ENCODE results near the gene PPP1R12B.
"Not testable (repeated sequence)": the region's sequence is repeated elsewhere in the genome, so short reads cannot be mapped to it uniquely, and the experiment has no call there.

PPP1R12B gene

DNA sequence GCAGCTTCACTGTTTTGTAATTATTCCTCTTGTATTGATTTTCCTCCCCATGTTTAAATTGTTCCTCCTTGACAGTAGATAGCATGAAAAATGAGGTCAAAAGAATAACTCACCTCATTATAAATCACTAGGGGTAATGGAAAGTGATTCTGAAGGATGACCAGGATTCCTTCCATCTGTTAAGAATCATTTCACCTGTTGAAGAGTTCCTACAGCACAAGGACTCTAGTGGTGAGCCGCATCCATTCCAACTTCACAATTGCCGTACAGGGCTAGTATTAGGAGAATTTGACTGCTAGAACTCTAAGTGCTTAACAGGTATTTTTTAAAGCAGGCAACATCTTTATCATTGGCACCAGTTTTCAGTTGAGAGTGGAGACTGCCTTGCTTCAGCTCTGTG is 13.7 kb downstream of the PPP1R12B start:
- Mint-ChIP-seq H3K9me3 (no peaks in the 10 kb centered on the region), H3K36me3 (ENCODE audit: low read depth) (no peaks in the 10 kb centered on the region), H3K4me1 (peaks cover 5% of the 10 kb centered on the region), H3K27me3 (ENCODE audit: low read depth, poor library complexity) (peaks cover 3% of the 10 kb centered on the region), H3K4me3 (no peak overlapping the region), H3K27ac (no peak overlapping the region)
- TF ChIP-seq, protein P1, sequence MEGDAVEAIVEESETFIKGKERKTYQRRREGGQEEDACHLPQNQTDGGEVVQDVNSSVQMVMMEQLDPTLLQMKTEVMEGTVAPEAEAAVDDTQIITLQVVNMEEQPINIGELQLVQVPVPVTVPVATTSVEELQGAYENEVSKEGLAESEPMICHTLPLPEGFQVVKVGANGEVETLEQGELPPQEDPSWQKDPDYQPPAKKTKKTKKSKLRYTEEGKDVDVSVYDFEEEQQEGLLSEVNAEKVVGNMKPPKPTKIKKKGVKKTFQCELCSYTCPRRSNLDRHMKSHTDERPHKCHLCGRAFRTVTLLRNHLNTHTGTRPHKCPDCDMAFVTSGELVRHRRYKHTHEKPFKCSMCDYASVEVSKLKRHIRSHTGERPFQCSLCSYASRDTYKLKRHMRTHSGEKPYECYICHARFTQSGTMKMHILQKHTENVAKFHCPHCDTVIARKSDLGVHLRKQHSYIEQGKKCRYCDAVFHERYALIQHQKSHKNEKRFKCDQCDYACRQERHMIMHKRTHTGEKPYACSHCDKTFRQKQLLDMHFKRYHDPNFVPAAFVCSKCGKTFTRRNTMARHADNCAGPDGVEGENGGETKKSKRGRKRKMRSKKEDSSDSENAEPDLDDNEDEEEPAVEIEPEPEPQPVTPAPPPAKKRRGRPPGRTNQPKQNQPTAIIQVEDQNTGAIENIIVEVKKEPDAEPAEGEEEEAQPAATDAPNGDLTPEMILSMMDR (IDR thresholded peaks at IDR 0.05), result no peak
- no peak for DNase-seq

DNA sequence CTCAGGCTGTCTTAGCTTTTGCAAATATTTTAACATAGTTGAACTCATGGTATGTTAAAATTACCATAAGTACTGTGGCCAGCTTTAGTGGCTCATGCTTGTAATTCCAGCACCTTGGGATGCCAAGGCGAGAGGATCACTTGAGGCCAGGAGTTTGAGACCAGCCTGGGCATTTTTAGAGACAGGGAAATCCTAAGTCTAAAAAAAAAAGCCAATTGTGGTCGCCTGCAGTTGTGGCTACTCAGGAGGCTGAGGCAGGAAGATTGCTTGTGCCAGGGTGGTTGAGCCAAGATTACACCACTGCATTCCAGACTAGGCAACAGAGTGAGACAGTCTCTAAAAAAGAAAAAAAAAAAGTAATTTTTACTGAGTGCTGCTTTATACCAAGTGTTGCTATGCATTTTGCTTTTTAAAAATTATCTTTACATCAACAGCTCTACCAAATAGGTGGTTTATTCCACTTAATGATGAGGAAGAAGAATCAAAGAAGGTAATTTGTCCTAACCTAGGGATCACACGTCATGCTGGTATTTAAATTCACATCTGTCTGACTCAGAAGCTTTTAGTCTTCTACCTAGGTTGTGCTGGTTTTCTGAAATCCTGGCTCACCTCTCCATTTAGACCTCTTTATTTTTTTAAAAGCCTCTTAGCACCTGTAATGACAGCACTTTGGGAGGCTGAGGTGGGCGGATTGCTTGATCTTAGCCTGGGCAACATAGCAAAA is 16.8 kb downstream of the PPP1R12B start:
- Mint-ChIP-seq H3K27me3 (ENCODE audit: low read depth, poor library complexity) (peaks cover 3% of the 10 kb centered on the region), H3K4me3 (no peak overlapping the region), H3K27ac (no peak overlapping the region), H3K9me3 (no peaks in the 10 kb centered on the region), H3K36me3 (ENCODE audit: low read depth) (no peaks in the 10 kb centered on the region), H3K4me1 (no peaks in the 10 kb centered on the region)
- TF ChIP-seq, protein P1 (IDR thresholded peaks at IDR 0.05), result no peak
- DNase-seq, result no peak

DNA sequence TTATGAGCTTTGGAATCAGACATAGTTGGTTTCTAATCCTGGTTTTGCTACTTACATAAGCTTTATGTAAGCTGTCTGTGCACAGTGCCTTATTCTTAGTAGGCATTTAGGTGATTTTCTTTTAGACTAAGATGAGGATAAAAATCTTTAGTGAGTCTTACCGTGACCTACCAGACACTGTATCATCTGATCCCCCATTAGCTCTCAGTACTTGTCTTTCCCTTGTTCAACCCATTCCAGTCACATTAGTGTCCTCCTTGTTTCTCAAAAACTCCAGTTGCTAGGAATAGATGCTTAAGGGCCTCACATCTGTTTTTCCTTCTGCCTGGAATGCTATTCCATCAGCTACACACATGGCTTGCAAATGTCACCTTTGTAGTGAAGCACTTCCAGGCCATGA is 18.8 kb downstream of the PPP1R12B start:
- H3K4me1 Mint-ChIP-seq, result no peaks in the 10 kb centered on the region
- TF ChIP-seq, protein P1 (IDR thresholded peaks at IDR 0.05), result no peak
- H3K36me3 Mint-ChIP-seq (ENCODE audit: low read depth), result no peaks in the 10 kb centered on the region
- H3K9me3 Mint-ChIP-seq, result no peaks in the 10 kb centered on the region
- no peak overlapping the region for H3K27ac Mint-ChIP-seq
- H3K27me3 Mint-ChIP-seq (ENCODE audit: low read depth, poor library complexity), result peaks cover 3% of the 10 kb centered on the region
- H3K4me3 Mint-ChIP-seq, result no peak overlapping the region
- no peak for DNase-seq

DNA sequence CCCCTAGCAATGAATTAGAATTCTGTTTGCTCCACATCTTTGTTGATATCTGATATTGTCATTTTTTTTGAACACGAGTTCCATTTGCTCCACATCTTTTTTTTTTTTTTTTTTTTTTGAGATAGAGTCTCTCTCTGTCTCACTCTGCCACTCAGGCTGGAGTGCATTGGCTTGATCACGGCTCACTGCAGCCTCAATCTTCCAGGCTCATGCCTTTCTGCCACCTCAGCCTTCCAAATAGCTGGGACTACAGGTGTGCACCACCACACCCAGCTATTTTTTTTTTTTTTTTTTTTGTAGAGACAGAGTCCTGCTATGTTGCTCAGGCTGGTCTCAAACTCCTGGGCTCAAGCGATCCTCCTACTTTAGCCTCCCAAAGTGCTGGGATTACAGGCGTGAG is 22.4 kb downstream of the PPP1R12B start:
- H3K27me3 Mint-ChIP-seq (ENCODE audit: low read depth, poor library complexity); H3K4me3 Mint-ChIP-seq; DNase-seq: not testable (repeated sequence)

DNA sequence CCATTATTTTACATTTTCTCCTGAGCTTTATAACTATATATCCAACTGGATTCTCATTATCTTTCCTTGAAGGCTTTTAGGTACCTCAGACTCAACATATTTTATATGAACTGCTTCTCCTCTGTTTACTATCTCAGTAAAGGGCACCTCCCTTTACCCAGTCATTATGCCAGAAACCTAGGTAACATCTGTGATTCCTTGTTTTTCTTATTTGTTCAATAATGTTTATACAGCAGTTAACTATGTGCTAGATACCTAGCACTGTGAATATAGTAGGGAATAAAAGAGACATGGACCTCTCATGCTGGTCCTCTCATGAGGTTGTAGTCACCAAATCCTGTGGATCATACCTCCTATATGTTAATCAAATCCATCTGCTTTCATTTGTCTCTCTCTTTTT is 25.6 kb downstream of the PPP1R12B start:
- Mint-ChIP-seq H3K27ac (no peak overlapping the region), H3K4me3 (no peak overlapping the region), H3K36me3 (ENCODE audit: low read depth) (peaks cover 9% of the 10 kb centered on the region), H3K4me1 (peaks cover 6% of the 10 kb centered on the region), H3K27me3 (ENCODE audit: low read depth, poor library complexity) (peaks cover 5% of the 10 kb centered on the region), H3K9me3 (peaks cover 8% of the 10 kb centered on the region)
- no peak for DNase-seq
- TF ChIP-seq, protein P1 (IDR thresholded peaks at IDR 0.05), result no peak

More for the DNA sequence above, 22.4 kb downstream of the PPP1R12B start:
- not testable (repeated sequence) for H3K9me3 Mint-ChIP-seq; H3K36me3 Mint-ChIP-seq (ENCODE audit: low read depth); H3K4me1 Mint-ChIP-seq; H3K27ac Mint-ChIP-seq

DNA sequence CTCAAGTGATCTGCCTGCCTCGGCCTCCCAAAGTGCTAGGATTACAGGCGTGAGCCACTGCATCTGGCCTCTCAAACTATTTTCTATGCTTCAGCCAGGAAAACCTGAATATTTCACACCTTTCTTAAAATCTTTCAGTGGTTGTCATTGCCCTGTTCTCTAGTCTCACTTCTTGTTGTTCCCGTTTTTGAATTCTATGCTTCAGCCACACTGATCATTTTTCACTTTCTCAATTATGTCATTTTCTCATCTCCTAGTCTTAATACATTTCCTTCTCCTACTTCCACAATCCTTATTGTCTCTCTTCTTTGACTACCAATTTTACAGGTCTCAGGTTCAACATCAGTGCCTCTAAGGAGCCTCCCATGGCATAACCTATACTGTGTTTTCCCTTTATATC is 26.7 kb downstream of the PPP1R12B start:
- not testable (repeated sequence) for H3K9me3 Mint-ChIP-seq; H3K36me3 Mint-ChIP-seq (ENCODE audit: low read depth)

DNA sequence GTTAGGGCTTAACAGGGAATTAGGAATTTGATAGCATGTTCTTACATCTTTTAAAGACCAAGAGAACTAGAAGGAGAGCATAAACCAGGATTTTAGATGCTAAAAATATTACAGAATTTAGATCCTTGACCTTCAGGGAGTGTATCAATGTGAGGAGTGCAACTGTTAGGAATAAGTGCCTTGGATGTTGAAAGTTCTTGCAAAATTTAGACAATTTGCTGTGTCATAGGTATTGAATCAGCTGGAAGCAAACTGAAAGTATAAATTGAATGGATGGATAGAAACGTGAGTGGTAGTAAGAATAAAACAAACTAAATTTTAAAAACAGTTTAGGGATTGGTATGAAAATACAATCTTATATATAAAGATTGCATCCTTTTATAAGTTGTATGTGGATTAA is 27.7 kb downstream of the PPP1R12B start:
- Mint-ChIP-seq H3K27me3 (ENCODE audit: low read depth, poor library complexity) (peaks cover 5% of the 10 kb centered on the region), H3K9me3 (peaks cover 8% of the 10 kb centered on the region), H3K4me3 (no peak overlapping the region), H3K36me3 (ENCODE audit: low read depth) (peaks cover 9% of the 10 kb centered on the region), H3K27ac (no peak overlapping the region), H3K4me1 (peaks cover 21% of the 10 kb centered on the region)
- TF ChIP-seq, protein P1 (IDR thresholded peaks at IDR 0.05), result no peak
- DNase-seq, result no peak

More for the DNA sequence above, 26.7 kb downstream of the PPP1R12B start:
- H3K4me1 Mint-ChIP-seq, result peaks cover 14% of the 10 kb centered on the region
- not testable (repeated sequence) for H3K27me3 Mint-ChIP-seq (ENCODE audit: low read depth, poor library complexity); DNase-seq; H3K27ac Mint-ChIP-seq; H3K4me3 Mint-ChIP-seq
